Muscle of leg (tissue), 11 donors: ENCODE results near the gene MESD. TPM values are rescaled to one million over a fixed set of nuclear protein-coding genes. Genes with fewer than 3 reads are reported as not detected.

ENCODE experiments used
- DNase-seq: peaks from one replicate; pipeline ENCODE4 v3.0.0; 2013
- H3K27ac ChIP-seq: one replicate; pipeline ENCODE4 v1.5.1; 2013; ENCODE audit warnings: mild to moderate bottlenecking, low read length, control low read depth
- H3K27me3 ChIP-seq: one replicate; pipeline ENCODE4 v1.6.1; 2013; ENCODE audit warnings: low read length; ENCODE audit not compliant: control insufficient read depth, insufficient read depth
- H3K36me3 ChIP-seq: one replicate; pipeline ENCODE4 v1.6.1; 2013; ENCODE audit warnings: low read length; ENCODE audit not compliant: control insufficient read depth, insufficient read depth
- H3K4me1 ChIP-seq: one replicate; pipeline ENCODE4 v1.6.1; 2013; ENCODE audit warnings: low read length; ENCODE audit not compliant: control insufficient read depth, insufficient read depth
- H3K4me3 ChIP-seq: one replicate; pipeline ENCODE4 v1.5.1; 2013; ENCODE audit warnings: low read length, control low read depth
- H3K9me3 ChIP-seq: replicated peaks from 2 replicates; pipeline ENCODE4 v1.6.1; 2013; ENCODE audit warnings: low read depth, low read length; ENCODE audit not compliant: control insufficient read depth
- WGBS: methylation state at CpG from one replicate; pipeline ENCODE4 v1.1.5; 2013; ENCODE audit warnings: missing lambda C conversion rate; ENCODE audit not compliant: insufficient coverage; 5-methylcytosine and 5-hydroxymethylcytosine counted together
- polyA plus RNA-seq, 8 donors: library from polyadenylated mRNA; unstranded; fragments of 120-200 nt; gene quantifications; one replicate each; pipeline versions ENCODE4 v1.2.1 to v1.2.3, GENCODE V29; 2013; ENCODE audit warnings: inconsistent platforms in 1 of 8, low replicate concordance in 1 of 8; ENCODE audit not compliant: insufficient read length in 8 of 8, insufficient read depth in 1 of 8
- total RNA-seq: library from RNA; stranded (reverse); fragments of 120-200 nt; gene quantifications from one replicate; pipeline ENCODE4 v1.2.4, GENCODE V29; 2013

Gene MESD
- total and polyA plus RNA-seq, 9 donors, result 18.0 to 26.7 (median 22.3) TPM

- Histone ChIP-seq H3K36me3 (peaks cover 2% of the 10 kb centered on the region), H3K4me3 (no peak overlapping the region), H3K9me3 (no peaks in the 10 kb centered on the region), H3K27me3 (no peaks in the 10 kb centered on the region), H3K27ac (no peak overlapping the region), H3K4me1 (peaks cover 20% of the 10 kb centered on the region)
- no peak for DNase-seq
- WGBS, result no CpG with 5 or more reads among the region's 2 CpGs
These were observed 58.4 kb downstream of the MESD start for GRCh38 chr15:80931191-80931590.

DNA sequence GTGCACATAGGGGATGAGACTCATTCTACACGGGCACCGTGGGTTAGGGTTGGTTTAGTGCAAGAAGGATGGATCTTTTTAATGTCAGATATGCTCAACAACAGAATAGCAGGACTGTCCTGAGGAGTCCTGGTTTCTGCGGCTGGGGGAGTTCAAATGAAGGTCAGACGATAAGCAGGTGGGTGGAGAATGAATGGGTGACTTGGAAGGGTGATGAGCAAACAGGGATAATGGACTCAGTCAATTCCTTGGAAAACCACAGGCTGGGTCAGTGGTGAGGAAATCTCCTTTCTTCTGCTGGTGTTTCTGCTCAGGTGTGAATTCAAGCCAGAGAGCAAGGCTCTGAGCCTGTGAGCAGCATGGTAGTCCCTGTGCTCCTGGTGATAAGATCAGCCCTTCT is 59.9 kb downstream of the MESD start:
- Histone ChIP-seq H3K4me3 (no peak overlapping the region), H3K27me3 (no peaks in the 10 kb centered on the region), H3K4me1 (peaks cover 21% of the 10 kb centered on the region), H3K36me3 (peaks cover 2% of the 10 kb centered on the region), H3K9me3 (no peaks in the 10 kb centered on the region), H3K27ac (no peak overlapping the region)
- DNase-seq, result no peak
- 92% methylated on average over 4 of the region's 4 CpGs for WGBS

DNA sequence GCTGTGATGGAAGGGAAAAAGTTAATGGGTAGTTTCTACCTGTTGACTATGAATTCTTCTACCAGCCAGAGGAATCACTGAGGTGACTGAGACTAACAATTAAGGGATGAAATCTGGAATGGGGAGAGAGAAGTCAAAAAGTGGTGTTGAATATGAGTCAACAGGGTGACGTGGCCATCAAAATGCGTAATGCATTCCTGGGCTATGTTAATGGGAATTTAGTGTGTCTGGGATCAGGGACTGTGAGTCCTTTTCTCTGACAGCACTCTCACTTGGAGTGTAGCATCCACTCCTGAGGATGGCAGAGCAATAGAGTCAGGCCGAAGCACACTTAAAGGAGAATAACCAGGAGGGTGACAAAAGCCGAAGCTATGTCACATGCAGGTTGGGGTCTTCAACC is 60.4 kb downstream of the MESD start:
- H3K4me3 ChIP-seq, result no peak overlapping the region
- H3K27ac ChIP-seq, result no peak overlapping the region
- peaks cover 2% of the 10 kb centered on the region for H3K36me3 ChIP-seq
- no peak for DNase-seq
- no peaks in the 10 kb centered on the region for H3K27me3 ChIP-seq
- H3K4me1 ChIP-seq, result peaks cover 18% of the 10 kb centered on the region
- H3K9me3 ChIP-seq, result no peaks in the 10 kb centered on the region
- WGBS, result 95% methylated on average over 4 of the region's 4 CpGs

DNA sequence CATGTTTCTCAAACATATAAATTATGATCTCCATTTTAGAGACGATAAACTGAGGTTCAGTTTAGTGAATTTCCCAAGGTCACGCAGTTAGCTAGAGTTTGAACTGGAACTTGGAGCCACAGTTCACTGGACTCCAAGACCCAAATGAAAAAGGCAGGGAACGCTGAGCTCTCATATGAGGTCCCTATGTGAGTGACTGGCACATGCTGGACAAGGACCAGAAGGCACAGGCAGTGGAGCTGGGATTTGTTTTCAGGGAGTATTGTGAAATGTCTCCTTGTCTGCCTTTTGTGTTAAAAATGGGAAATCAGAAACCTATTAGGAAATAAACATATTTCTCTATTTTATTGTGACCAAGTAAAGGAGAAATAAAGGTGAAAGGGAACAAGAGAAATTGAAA is 63.5 kb downstream of the MESD start:
- WGBS, result 93% methylated on average over 2 of the region's 3 CpGs
- no peak for DNase-seq
- H3K36me3 ChIP-seq, result peaks cover 2% of the 10 kb centered on the region
- peaks cover 14% of the 10 kb centered on the region for H3K4me1 ChIP-seq
- no peak overlapping the region for H3K4me3 ChIP-seq
- no peak overlapping the region for H3K27ac ChIP-seq
- H3K27me3 ChIP-seq, result no peaks in the 10 kb centered on the region
- no peaks in the 10 kb centered on the region for H3K9me3 ChIP-seq

DNA sequence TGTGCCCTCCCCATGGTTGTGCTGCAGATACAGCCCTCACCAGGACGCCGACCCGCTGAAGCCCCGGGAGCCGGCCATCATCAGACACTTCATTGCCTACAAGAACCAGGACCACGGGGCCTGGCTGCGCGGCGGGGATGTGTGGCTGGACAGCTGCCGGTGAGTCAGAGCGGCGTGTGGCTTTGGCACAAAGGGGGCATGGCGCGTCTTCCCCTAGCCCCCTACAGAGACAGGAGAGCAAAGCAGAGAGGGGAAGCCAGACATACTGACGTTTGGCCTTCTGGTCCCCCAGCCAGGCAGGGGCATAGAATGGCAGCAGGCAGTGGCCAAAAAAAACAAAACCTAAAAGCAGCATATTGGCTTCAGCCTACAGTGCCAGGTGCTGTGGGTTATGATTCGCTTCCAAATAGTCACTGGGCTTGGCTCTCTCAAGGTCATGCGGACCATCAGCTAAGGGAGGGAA is 64.0 kb downstream of the MESD start:
- H3K4me3 ChIP-seq, result no peak overlapping the region
- DNase-seq, result no peak
- H3K9me3 ChIP-seq, result no peaks in the 10 kb centered on the region
- WGBS, result 91% methylated on average over 15 of the region's 17 CpGs
- H3K4me1 ChIP-seq, result peaks cover 14% of the 10 kb centered on the region
- H3K27ac ChIP-seq, result no peak overlapping the region
- H3K36me3 ChIP-seq, result peaks cover 2% of the 10 kb centered on the region
- H3K27me3 ChIP-seq, result no peaks in the 10 kb centered on the region

- Histone ChIP-seq H3K27ac (no peak overlapping the region), H3K27me3 (no peaks in the 10 kb centered on the region), H3K4me3 (no peak overlapping the region), H3K4me1 (peaks cover 14% of the 10 kb centered on the region), H3K9me3 (no peaks in the 10 kb centered on the region), H3K36me3 (peaks cover 2% of the 10 kb centered on the region)
- DNase-seq, result no peak
- 98% methylated on average over 4 of the region's 4 CpGs for WGBS
These were observed 65.3 kb downstream of the MESD start for GRCh38 chr15:80924278-80924677.

DNA sequence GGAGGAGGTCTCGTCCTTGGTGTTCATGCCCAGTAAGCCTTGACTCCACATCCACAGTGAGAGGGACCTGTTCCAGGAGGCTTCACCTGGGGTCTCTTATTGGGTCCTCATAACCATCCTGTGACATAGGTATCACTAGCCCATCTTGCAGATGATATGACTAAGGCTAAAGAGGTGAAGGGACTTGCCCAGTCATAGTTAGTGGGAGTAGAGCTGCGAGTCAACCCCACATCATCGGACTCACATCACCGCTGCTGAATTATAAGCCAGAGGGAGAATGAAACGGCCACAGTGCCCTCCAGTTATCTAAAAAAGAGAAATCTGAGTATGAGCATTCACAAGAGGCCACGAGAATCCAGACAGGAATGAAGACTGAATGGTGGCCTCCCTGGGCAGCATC is 66.0 kb downstream of the MESD start:
- H3K27me3 ChIP-seq, result no peaks in the 10 kb centered on the region
- DNase-seq, result no peak
- no peaks in the 10 kb centered on the region for H3K9me3 ChIP-seq
- H3K4me3 ChIP-seq, result no peak overlapping the region
- H3K4me1 ChIP-seq, result peaks cover 14% of the 10 kb centered on the region
- H3K36me3 ChIP-seq, result peaks cover under 1% of the 10 kb centered on the region
- no peak overlapping the region for H3K27ac ChIP-seq
- WGBS, result 95% methylated on average over 3 of the region's 6 CpGs

- 71% methylated on average over 19 of the region's 20 CpGs for WGBS
- Histone ChIP-seq H3K27ac (no peak overlapping the region), H3K27me3 (no peaks in the 10 kb centered on the region), H3K36me3 (no peaks in the 10 kb centered on the region), H3K4me3 (no peak overlapping the region), H3K9me3 (no peaks in the 10 kb centered on the region), H3K4me1 (peaks cover 14% of the 10 kb centered on the region)
- DNase-seq, result no peak
These were observed 67.7 kb downstream of the MESD start for GRCh38 chr15:80921736-80922410.

- peaks cover 10% of the 10 kb centered on the region for H3K4me1 ChIP-seq
- no peaks in the 10 kb centered on the region for H3K9me3 ChIP-seq
- 40% methylated on average over 1 of the region's 5 CpGs for WGBS
- no peak overlapping the region for H3K27ac ChIP-seq
- no peaks in the 10 kb centered on the region for H3K36me3 ChIP-seq
- H3K27me3 ChIP-seq, result no peaks in the 10 kb centered on the region
- DNase-seq, result no peak
- H3K4me3 ChIP-seq, result no peak overlapping the region
These were observed 69.3 kb downstream of the MESD start for GRCh38 chr15:80920271-80920699.

DNA sequence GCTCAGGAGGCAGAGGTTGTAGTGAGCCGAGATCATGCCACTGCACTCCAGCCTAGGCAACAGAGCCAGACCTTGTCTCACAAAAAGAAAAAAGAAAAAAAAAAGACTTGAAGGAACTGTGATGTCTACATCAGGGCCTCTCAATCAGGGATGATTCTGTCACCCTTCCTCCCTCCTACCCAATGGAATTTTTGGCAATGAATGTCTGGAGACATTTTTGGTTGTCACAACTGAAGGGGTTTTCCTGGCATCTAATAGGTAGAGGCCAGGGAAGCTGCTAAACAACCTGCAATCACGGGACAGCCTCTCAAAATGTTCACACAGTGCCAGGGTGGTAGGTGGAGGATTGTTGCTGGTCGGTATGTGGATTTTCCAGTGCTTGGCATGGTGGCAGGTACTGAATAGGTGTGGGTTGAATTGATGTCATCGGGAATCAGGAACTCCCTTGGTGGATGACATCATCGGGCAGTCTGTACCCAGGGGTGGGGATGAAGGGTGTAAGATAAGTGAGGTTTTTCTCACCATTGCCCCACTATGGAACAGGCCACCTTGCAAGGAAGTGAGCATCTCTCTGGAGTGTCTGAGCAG is 71.3 kb downstream of the MESD start:
- no peaks in the 10 kb centered on the region for H3K36me3 ChIP-seq
- no peak overlapping the region for H3K4me3 ChIP-seq
- DNase-seq, result no peak
- no peaks in the 10 kb centered on the region for H3K27me3 ChIP-seq
- WGBS, result 85% methylated on average over 3 of the region's 5 CpGs
- peaks cover 10% of the 10 kb centered on the region for H3K4me1 ChIP-seq
- H3K27ac ChIP-seq, result no peak overlapping the region
- no peaks in the 10 kb centered on the region for H3K9me3 ChIP-seq
